GM23248 (cell line): Measurements from ENCODE around the gene SNRNP200. TPM values are rescaled to one million over a fixed set of nuclear protein-coding genes. Genes with fewer than 3 reads are reported as not detected.

ENCODE experiments used
- DNase-seq: peaks from one replicate; pipeline ENCODE4 v3.0.0-alpha.2; 2015
- H2AFZ ChIP-seq: fragments of 200-600 bp; sonication (generic); 2 replicates; pipeline ENCODE4 v1.6.1; 2016; ENCODE audit warnings: antibody characterized with exemption
- H3F3A ChIP-seq: fragments of 200-600 bp; sonication (generic); 2 replicates; pipeline ENCODE4 v1.6.1; 2016; ENCODE audit warnings: mild to moderate bottlenecking, antibody characterized with exemption, mixed run types; ENCODE audit not compliant: insufficient read depth
- H3K27ac ChIP-seq: fragments of 200-600 bp; sonication (generic); 2 replicates; pipeline ENCODE4 v1.5.1; 2016; ENCODE audit warnings: mild to moderate bottlenecking
- H3K27me3 ChIP-seq: fragments of 200-600 bp; sonication (generic); replicated peaks from 2 replicates; pipeline ENCODE4 v1.6.1; 2016; ENCODE audit warnings: mild to moderate bottlenecking; ENCODE audit not compliant: insufficient read depth
- H3K36me3 ChIP-seq: fragments of 200-600 bp; sonication (generic); 2 replicates; pipeline ENCODE4 v1.6.1; 2016; ENCODE audit warnings: low read depth, mild to moderate bottlenecking
- H3K4me1 ChIP-seq: fragments of 200-600 bp; sonication (generic); 2 replicates; pipeline ENCODE4 v1.6.1; 2016; ENCODE audit warnings: mild to moderate bottlenecking; ENCODE audit not compliant: insufficient read depth
- H3K4me2 ChIP-seq: fragments of 200-600 bp; sonication (generic); one replicate; pipeline ENCODE4 v1.6.1; 2016; ENCODE audit warnings: mild to moderate bottlenecking; ENCODE audit not compliant: unreplicated experiment
- H3K4me3 ChIP-seq: fragments of 200-600 bp; sonication (generic); 2 replicates; pipeline ENCODE4 v1.5.1; 2016; ENCODE audit warnings: mild to moderate bottlenecking
- H3K79me2 ChIP-seq: fragments of 200-600 bp; sonication (generic); 2 replicates; pipeline ENCODE4 v1.6.1; 2016; ENCODE audit warnings: mild to moderate bottlenecking; ENCODE audit not compliant: insufficient read depth
- H3K9ac ChIP-seq: fragments of 200-600 bp; sonication (generic); 2 replicates; pipeline ENCODE4 v1.6.1; 2016; ENCODE audit warnings: mild to moderate bottlenecking
- H3K9me2 ChIP-seq: fragments of 200-600 bp; sonication (generic); 2 replicates; pipeline ENCODE4 v1.6.1; 2016; ENCODE audit warnings: mixed run types, mild to moderate bottlenecking, moderate library complexity; ENCODE audit not compliant: insufficient read depth
- H3K9me3 ChIP-seq: fragments of 200-600 bp; sonication (generic); one replicate; pipeline ENCODE4 v1.6.1; 2017; ENCODE audit warnings: low read depth
- H4K20me1 ChIP-seq: fragments of 200-600 bp; sonication (generic); 2 replicates; pipeline ENCODE4 v1.6.0; 2016; ENCODE audit not compliant: insufficient read depth
- EZH2 ChIP-seq: fragments of 200-600 bp; sonication (generic); IDR thresholded peaks from 2 replicates; pipeline ENCODE4 v1.6.1; 2018; ENCODE audit warnings: antibody characterized with exemption, mild to moderate bottlenecking; ENCODE audit not compliant: insufficient read depth, poor library complexity, severe bottlenecking
- EZH2phosphoT487 ChIP-seq: fragments of 200-600 bp; sonication (generic); IDR thresholded peaks from 2 replicates; pipeline ENCODE4 v1.6.1; 2018; ENCODE audit warnings: antibody characterized with exemption, moderate library complexity, mild to moderate bottlenecking, low read depth; ENCODE audit not compliant: insufficient read depth
- WGBS, 2 experiments: methylation state at CpG; one replicate each; pipeline ENCODE4 v1.1.6; 2015 to 2017; ENCODE audit warnings: low lambda C conversion rate in 2 of 2, low coverage in 1 of 2; ENCODE audit errors: missing lambda C conversion rate in 2 of 2; 5-methylcytosine and 5-hydroxymethylcytosine counted together
- in situ Hi-C: fragments of 300-500 bp; cut with MboI; formaldehyde crosslinking; loops from 2 replicates; pipeline ENCODE4 v1.15.0; 2020
- polyA plus RNA-seq: library from polyadenylated mRNA; unstranded; fragments of >200 nt; fragmentation: Nextera tagmentation; extraction: Ambion mirVana; gene quantifications from 2 replicates; pipeline ENCODE4 v1.2.1, GENCODE V29; 2016
- total RNA-seq: library from RNA; depleted of rRNA; stranded (reverse); fragments of >200 nt; shearing (Covaris generic); gene quantifications from 2 replicates; pipeline ENCODE4 v1.2.3, GENCODE V29; 2014

Gene SNRNP200
- total and polyA plus RNA-seq, 2 experiments from 2014 or later = 34.2 to 40.5 TPM

- H3K36me3 ChIP-seq = 0 out of 2 replicates have a peak, but pooled peaks cover 3% of the 10 kb centered on the region
- no peaks in the 10 kb centered on the region for H4K20me1 ChIP-seq
- no peaks in the 10 kb centered on the region for H3K9me3 ChIP-seq
- peaks cover 36% of the 10 kb centered on the region for H3F3A ChIP-seq
- TF ChIP-seq EZH2 = no peak
- TF ChIP-seq EZH2phosphoT487 = no peak
- peak overlapping the region; percentile 10; the same call in 1 of the 2 replicates for H3K4me3 ChIP-seq
- no peak overlapping the region for H2AFZ ChIP-seq
- H3K4me1 ChIP-seq = peaks cover 23% of the 10 kb centered on the region
- peak overlapping the region; percentile 48 for H3K27ac ChIP-seq
- no peaks in the 10 kb centered on the region for H3K27me3 ChIP-seq
- in situ Hi-C loops = loop anchor here (25.0 kb wide), 1 partner anchor 237 kb away; no protein-coding TSS in a partner anchor
- DNase-seq = peak; percentile 91
- H3K4me2 ChIP-seq = peak overlapping the region; percentile 26
- H3K9me2 ChIP-seq = no peaks in the 10 kb centered on the region
- H3K79me2 ChIP-seq = peaks cover 6% of the 10 kb centered on the region; the same call in 1 of the 2 replicates
- 0 out of 2 replicates have a peak overlapping the region, but pooled peaks have one; percentile 1 for H3K9ac ChIP-seq
- 10 to 20% methylated on average over 9 of the region's 9 CpGs for WGBS, 2 experiments
These were observed 55.7 kb downstream of the SNRNP200 start for GRCh38 chr2:96249654-96250053.

DNA sequence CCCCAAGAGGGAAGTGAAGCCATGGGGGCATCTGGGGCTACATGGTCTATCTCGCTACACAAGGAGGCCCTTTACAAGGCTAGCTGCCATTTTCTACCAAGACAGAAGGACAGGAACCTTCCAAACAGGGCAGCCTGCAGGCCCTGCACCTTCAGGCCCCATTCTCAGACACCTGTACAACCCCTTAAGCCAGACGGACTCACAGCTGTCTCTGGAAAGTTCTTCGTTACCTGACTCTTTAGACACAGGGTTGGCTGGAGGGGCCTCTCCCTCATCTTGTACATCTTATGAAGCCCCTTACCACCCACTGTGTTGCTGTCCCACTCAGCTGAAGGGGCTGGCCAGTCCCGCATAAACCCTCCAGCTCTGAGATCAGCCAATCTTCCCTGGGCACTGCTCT, 56.7 kb downstream of the SNRNP200 start:
- no peak for TF ChIP-seq EZH2phosphoT487
- no peak for TF ChIP-seq EZH2
- Histone ChIP-seq H3K4me3 (no peak overlapping the region), H3F3A (peaks cover 36% of the 10 kb centered on the region), H3K9me2 (no peaks in the 10 kb centered on the region), H3K9me3 (no peaks in the 10 kb centered on the region), H3K9ac (no peak overlapping the region), H2AFZ (no peak overlapping the region), H3K4me2 (no peak overlapping the region), H3K36me3 (0 out of 2 replicates have a peak, but pooled peaks cover 3% of the 10 kb centered on the region), H3K4me1 (peaks cover 23% of the 10 kb centered on the region), H3K27me3 (no peaks in the 10 kb centered on the region), H3K79me2 (no peaks in the 10 kb centered on the region), H4K20me1 (no peaks in the 10 kb centered on the region), H3K27ac (no peak overlapping the region)
- no peak for DNase-seq
- in situ Hi-C loops = no loop called here
- WGBS, 2 experiments = 90 to 92% methylated on average over 4 of the region's 4 CpGs

DNA sequence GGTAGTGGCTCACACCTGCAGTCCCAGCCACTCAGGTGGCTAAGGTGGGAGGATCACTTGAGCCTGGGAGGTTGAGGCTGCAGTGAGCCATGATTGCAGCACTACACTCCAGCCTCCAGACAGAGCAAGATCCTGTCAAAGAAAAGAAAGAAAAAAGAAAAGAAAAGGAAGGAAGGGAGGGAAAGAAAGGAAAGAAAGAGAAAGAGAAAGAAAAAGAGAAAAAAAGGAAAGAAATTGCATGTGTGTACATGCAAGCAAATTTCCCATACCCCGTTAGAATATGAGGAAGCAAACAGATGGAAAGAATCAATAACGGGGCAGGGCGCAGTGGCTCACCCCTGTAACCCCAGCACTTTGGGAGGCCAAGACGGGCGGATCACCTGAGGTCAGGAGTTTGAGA, 57.5 kb downstream of the SNRNP200 start:
- Histone ChIP-seq H3K9me2 (no peaks in the 10 kb centered on the region), H3K4me1 (peaks cover 24% of the 10 kb centered on the region), H3K9ac (no peak overlapping the region), H3K9me3 (no peaks in the 10 kb centered on the region), H3K4me2 (no peak overlapping the region), H3K4me3 (no peak overlapping the region), H4K20me1 (no peaks in the 10 kb centered on the region), H3K27ac (no peak overlapping the region), H3F3A (peaks cover 40% of the 10 kb centered on the region), H2AFZ (no peak overlapping the region), H3K36me3 (no peaks in the 10 kb centered on the region), H3K79me2 (no peaks in the 10 kb centered on the region), H3K27me3 (no peaks in the 10 kb centered on the region)
- TF ChIP-seq EZH2phosphoT487 = no peak
- no peak for TF ChIP-seq EZH2
- DNase-seq = no peak
- 68 to 76% methylated on average over 5 of the region's 5 CpGs for whole genome bisulfite sequencing, 2 experiments
- in situ Hi-C loops = no loop called here

DNA sequence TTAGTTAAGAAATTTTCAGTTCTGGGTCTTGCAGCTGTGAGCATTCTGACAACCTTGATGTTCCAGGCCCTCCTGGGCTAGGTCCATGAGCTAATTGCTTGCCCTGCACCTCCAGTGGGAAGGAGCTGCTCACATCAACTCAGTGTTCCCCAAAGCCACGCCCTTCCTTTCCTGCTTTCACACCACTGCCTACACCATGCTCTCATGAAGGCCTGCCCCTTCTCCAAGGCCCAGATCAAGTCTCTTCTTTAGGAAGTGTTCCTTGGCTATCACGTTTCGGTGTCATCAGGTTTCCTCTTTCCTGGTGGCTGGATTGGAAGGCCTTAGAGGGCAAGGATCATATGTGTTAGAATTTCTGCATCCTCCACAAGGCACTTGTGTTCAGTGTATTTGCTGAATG, 58.3 kb downstream of the SNRNP200 start:
- H3K27me3 ChIP-seq = no peaks in the 10 kb centered on the region
- H3F3A ChIP-seq = peaks cover 44% of the 10 kb centered on the region
- TF ChIP-seq EZH2 (no peak), EZH2phosphoT487 (no peak)
- H3K9me3 ChIP-seq = no peaks in the 10 kb centered on the region
- H3K9me2 ChIP-seq = no peaks in the 10 kb centered on the region
- H3K79me2 ChIP-seq = no peaks in the 10 kb centered on the region
- no peaks in the 10 kb centered on the region for H4K20me1 ChIP-seq
- DNase-seq = no peak
- peaks cover 31% of the 10 kb centered on the region for H3K4me1 ChIP-seq
- H3K4me3 ChIP-seq = no peak overlapping the region
- H3K27ac ChIP-seq = no peak overlapping the region
- H2AFZ ChIP-seq = no peak overlapping the region
- 93 to 98% methylated on average over 3 of the region's 3 CpGs for WGBS, 2 experiments
- H3K4me2 ChIP-seq = no peak overlapping the region
- in situ Hi-C loops = no loop called here
- no peaks in the 10 kb centered on the region for H3K36me3 ChIP-seq
- no peak overlapping the region for H3K9ac ChIP-seq
